SK-N-MC (cell line): ENCODE data around the gene TMEM135.

ENCODE experiments used
- EZH2 ChIP-seq: fragments of 200-600 bp; sonication (generic); IDR thresholded peaks from one replicate; pipeline ENCODE4 v1.6.1; 2017; ENCODE audit warnings: antibody characterized with exemption
- POLR2AphosphoS5 ChIP-seq: IDR thresholded peaks from 2 replicates; pipeline ENCODE4 v1.6.1; 2012; ENCODE audit warnings: mild to moderate bottlenecking, low read depth, low read length, borderline replicate concordance

- no peak for TF ChIP-seq POLR2AphosphoS5
- no peak for TF ChIP-seq EZH2
These were observed 113.2 kb downstream of the TMEM135 start for GRCh38 chr11:87150936-87151335.
